HCT116 (cell line): ENCODE data around the gene ARSJ. TPM values are rescaled to one million over a fixed set of nuclear protein-coding genes. Genes with fewer than 3 reads are reported as not detected.
A peak's percentile ranks its signal among the peaks of the same experiment; 100 is the strongest.

Experiments used
- ATAC-seq: fragments of 200-7000 bp; cut with Tn5 transposase; 2 replicates; pipeline ENCODE4 v1.9.1; 2020; ENCODE audit warnings: mild to moderate bottlenecking, moderate library complexity
- BruUV-seq: library from RNA; stranded (reverse); fragments of 400-500 nt; replicated peaks from 2 replicates; lab custom pipeline; 2021; lab: Mats Ljungman, UMichigan
- CTCF ChIA-PET: fragments of 300-600 bp; sonication (Branson Sonifier 250); formaldehyde crosslinking; loops from one replicate; lab custom pipeline; 2021; ENCODE audit warnings: antibody characterized with exemption; lab: Charles Lee
- POLR2A ChIA-PET: fragments of 300-600, 350-600 bp; sonication (Branson Sonifier 250); formaldehyde crosslinking; loops from one replicate; lab custom pipeline; 2021; ENCODE audit warnings: antibody characterized with exemption; lab: Charles Lee
- RAD21 ChIA-PET, 2 experiments: fragments of 300-600 bp; sonication (Branson Sonifier 250); formaldehyde crosslinking; loops; one replicate each; lab custom pipeline; 2023; ENCODE audit warnings: low total read pairs in 2 of 2; ENCODE audit not compliant: uncharacterized antibody in 2 of 2, unreplicated experiment in 2 of 2, low non-redundant PET in 1 of 2; lab: Charles Lee
- DNase-seq: peaks from one replicate; pipeline ENCODE4 v3.0.0-alpha.2; 2010; ENCODE audit warnings: low read depth, low spot score
- H2AFZ ChIP-seq: fragments of 200-600 bp; shearing (Covaris generic), sonication (generic); 2 replicates; pipeline ENCODE4 v1.6.1; 2017; ENCODE audit warnings: low read depth, mixed run types, mixed read lengths, antibody characterized with exemption, low read length; ENCODE audit not compliant: poor library complexity, severe bottlenecking
- H3K27ac ChIP-seq: 2 replicates; pipeline ENCODE4 v1.5.1; 2012; ENCODE audit warnings: low read depth, low read length
- H3K27me3 ChIP-seq: fragments of 200-600 bp; sonication (generic); 2 replicates; pipeline ENCODE4 v1.6.1; 2016; ENCODE audit warnings: mixed run types, low read length, mixed read lengths; ENCODE audit not compliant: insufficient read depth
- H3K36me3 ChIP-seq, 2 experiments: fragments of 200-500 bp in 1 of 2; fragments of 200-600 bp in 1 of 2; sonication (Bioruptor generic) in 1 of 2; sonication (generic) in 1 of 2; 2 replicates each; pipeline versions ENCODE4 v1.5.1 to v1.6.1; 2014 to 2016; ENCODE audit warnings: low read length in 2 of 2, inconsistent platforms in 1 of 2, mixed read lengths in 1 of 2, mixed run types in 1 of 2; ENCODE audit not compliant: insufficient read depth in 2 of 2, control insufficient read depth in 1 of 2
- H3K4me1 ChIP-seq, 2 experiments: fragments of 200-600 bp in 1 of 2; sonication (generic) in 1 of 2; 2 replicates each; pipeline versions ENCODE4 v1.5.1 to v1.6.1; 2012 to 2017; ENCODE audit warnings: low read length in 2 of 2, inconsistent platforms in 1 of 2, mild to moderate bottlenecking in 1 of 2, mixed read lengths in 1 of 2, mixed run types in 1 of 2, moderate library complexity in 1 of 2; ENCODE audit not compliant: insufficient read depth in 2 of 2, control insufficient read depth in 1 of 2
- H3K4me2 ChIP-seq: fragments of 200-600 bp; sonication (generic); 2 replicates; pipeline ENCODE4 v1.6.1; 2017; ENCODE audit warnings: mixed run types, low read length, mixed read lengths
- H3K4me3 ChIP-seq, 2 experiments: fragments of 200-600 bp in 1 of 2; sonication (generic) in 1 of 2; replicated peaks in 1 of 2; 2 replicates each; pipeline ENCODE4 v1.5.1; 2011 to 2016; ENCODE audit warnings: low read length in 2 of 2, control low read depth in 1 of 2, low read depth in 1 of 2, mild to moderate bottlenecking in 1 of 2, mixed read lengths in 1 of 2, mixed run types in 1 of 2
- H3K79me2 ChIP-seq: fragments of 200-600 bp; sonication (generic); 2 replicates; pipeline ENCODE4 v1.6.1; 2017; ENCODE audit warnings: mild to moderate bottlenecking, mixed run types, low read length, moderate library complexity, mixed read lengths; ENCODE audit not compliant: insufficient read depth
- H3K9ac ChIP-seq: fragments of 200-600 bp; sonication (generic); 2 replicates; pipeline ENCODE4 v1.6.1; 2016; ENCODE audit warnings: low read length, mixed read lengths
- H3K9me2 ChIP-seq: fragments of 200-600 bp; sonication (generic), shearing (Covaris generic); 2 replicates; pipeline ENCODE4 v1.6.1; 2017; ENCODE audit warnings: mixed run types, mild to moderate bottlenecking, moderate library complexity; ENCODE audit not compliant: insufficient read depth
- H3K9me3 ChIP-seq, 2 experiments: fragments of 200-500 bp in 1 of 2; fragments of 200-600 bp in 1 of 2; sonication (Bioruptor generic) in 1 of 2; sonication (generic) in 1 of 2; 2 replicates each; pipeline ENCODE4 v1.6.1; 2014 to 2017; ENCODE audit warnings: low read length in 2 of 2, mixed read lengths in 2 of 2, inconsistent platforms in 1 of 2, low read depth in 1 of 2, mild to moderate bottlenecking in 1 of 2, mixed run types in 1 of 2, moderate library complexity in 1 of 2; ENCODE audit not compliant: control insufficient read depth in 1 of 2, insufficient read depth in 1 of 2
- H4K20me1 ChIP-seq: fragments of 200-600 bp; sonication (generic), shearing (Covaris generic); 2 replicates; pipeline ENCODE4 v1.6.1; 2017; ENCODE audit warnings: mixed run types, mild to moderate bottlenecking, moderate library complexity; ENCODE audit not compliant: insufficient read depth
- CTCF ChIP-seq, 3 experiments: fragments of 200-600 bp in 1 of 3; sonication (generic) in 1 of 3; IDR thresholded peaks in 2 of 3; conservative IDR thresholded peaks in 1 of 3; 2 replicates each; pipeline ENCODE4 v1.5.1; 2012 to 2017; ENCODE audit warnings: low read depth in 2 of 3, low read length in 2 of 3, antibody characterized with exemption in 1 of 3, borderline replicate concordance in 1 of 3, control low read depth in 1 of 3, mild to moderate bottlenecking in 1 of 3, mixed read lengths in 1 of 3, mixed run types in 1 of 3, moderate library complexity in 1 of 3; ENCODE audit not compliant: insufficient read depth in 1 of 3
- ELF1 ChIP-seq: IDR thresholded peaks from 2 replicates; pipeline ENCODE4 v1.6.1; 2012; ENCODE audit warnings: low read depth, borderline replicate concordance
- FOSL1 ChIP-seq: IDR thresholded peaks from 2 replicates; pipeline ENCODE4 v1.6.1; 2012; ENCODE audit warnings: low read depth
- JUND ChIP-seq: IDR thresholded peaks from 2 replicates; pipeline ENCODE4 v1.6.1; 2012
- MAX ChIP-seq: IDR thresholded peaks from 2 replicates; pipeline ENCODE4 v1.6.1; 2012
- POLR2A ChIP-seq: IDR thresholded peaks from 2 replicates; pipeline ENCODE4 v1.7.0; 2011; ENCODE audit warnings: borderline replicate concordance; ENCODE audit not compliant: insufficient read depth, insufficient read length; ENCODE audit errors: extremely low read depth
- POLR2AphosphoS5 ChIP-seq: IDR thresholded peaks from 2 replicates; pipeline ENCODE4 v1.6.1; 2011; ENCODE audit warnings: mild to moderate bottlenecking, low read depth, low read length, moderate library complexity
- SP1 ChIP-seq: IDR thresholded peaks from 2 replicates; pipeline ENCODE4 v1.6.1; 2012; ENCODE audit warnings: low read depth
- TCF7L2 ChIP-seq: IDR thresholded peaks from 2 replicates; pipeline ENCODE4 v1.7.0; 2011; ENCODE audit warnings: borderline replicate concordance, inconsistent platforms; ENCODE audit not compliant: insufficient read depth, insufficient read length; ENCODE audit errors: extremely low read depth
- YY1 ChIP-seq: IDR thresholded peaks from 2 replicates; pipeline ENCODE4 v1.6.1; 2011; ENCODE audit warnings: low read length, low read depth, moderate library complexity, mild to moderate bottlenecking; ENCODE audit not compliant: insufficient replicate concordance; ENCODE audit errors: extremely low read depth
- ZFX ChIP-seq: fragments of 450-650 bp; IDR thresholded peaks from 2 replicates; pipeline ENCODE4 v1.6.1; 2017
- intact Hi-C: fragments of 100-400 bp; cut with micrococcal nuclease; formaldehyde crosslinking; loops from 2 replicates; pipeline ENCODE4 v1.10.0; 2022
- total RNA-seq: library from RNA; stranded (reverse); gene quantifications from one replicate; pipeline ENCODE4 v1.2.1, GENCODE V29; 2021; ENCODE audit not compliant: unreplicated experiment
- TF ChIP-seq, protein P1 (sequence below): IDR thresholded peaks from 2 replicates; pipeline ENCODE4 v1.6.1; 2012; ENCODE audit warnings: low read depth

The ARSJ gene
- total RNA-seq, 1 experiment from 2014 or later: 2.3 TPM

DNA sequence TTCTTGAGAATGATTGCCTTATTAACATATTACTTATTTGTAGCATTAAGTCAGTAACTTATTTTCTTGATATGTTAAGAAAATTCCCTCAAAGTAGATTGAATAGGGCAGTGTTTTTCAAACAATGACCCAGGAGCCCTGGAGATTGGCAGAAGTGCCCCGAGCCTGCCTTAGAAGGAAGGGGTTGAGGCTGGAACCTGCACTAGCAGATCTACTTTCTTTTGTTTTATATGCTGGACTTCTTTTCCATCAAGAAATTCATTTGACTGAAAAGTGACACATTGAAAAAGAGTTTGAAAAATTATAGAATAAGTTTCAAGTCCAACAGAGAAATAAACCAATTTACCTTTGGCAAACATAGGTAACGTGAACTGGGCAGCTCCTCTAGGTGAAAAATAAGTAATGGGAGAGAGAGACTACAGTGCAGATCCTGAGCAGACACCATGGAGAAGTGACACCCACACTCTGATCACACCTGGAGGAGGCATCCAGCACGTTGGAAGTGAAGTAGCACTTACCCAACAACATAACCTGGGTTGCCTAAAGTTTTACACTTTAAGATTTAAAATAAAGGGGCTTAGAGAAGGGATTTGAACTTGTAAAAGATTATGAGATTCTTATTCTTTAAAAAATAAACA is 18.6 kb downstream of the ARSJ start:
- POLR2A ChIA-PET: no interaction called here
- no peak for TF ChIP-seq ZFX
- no peak for TF ChIP-seq POLR2A
- TF ChIP-seq MAX: 0 out of 2 replicates have a peak, but pooled peaks have one; percentile 13
- no peaks in the 10 kb centered on the region for H3K79me2 ChIP-seq
- no peak overlapping the region for H3K27ac ChIP-seq
- peak overlapping the region; percentile 73 for H3K4me2 ChIP-seq
- H3K27me3 ChIP-seq: no peaks in the 10 kb centered on the region
- peaks cover 27 to 41% of the 10 kb centered on the region in 2 experiments; a peak in 3 of 4 replicates for H3K4me1 ChIP-seq
- H3K9me3 ChIP-seq: no peaks in the 10 kb centered on the region
- H3K4me3 ChIP-seq: no peak overlapping the region
- RAD21 ChIA-PET: no interaction called here
- no peaks in the 10 kb centered on the region for H3K9me2 ChIP-seq
- H3K9ac ChIP-seq: no peak overlapping the region
- H2AFZ ChIP-seq: peak overlapping the region; percentile 6
- intact Hi-C loops: no loop called here
- no peaks in the 10 kb centered on the region for H3K36me3 ChIP-seq
- CTCF ChIA-PET: interaction anchor here (1.0 kb wide), 1 partner anchor 734 kb away, joined by 3 read pairs; no protein-coding TSS in a partner anchor
- BruUV-seq: no TSS peak
- H4K20me1 ChIP-seq: no peaks in the 10 kb centered on the region
- ATAC-seq: no peak
- no peak for DNase-seq

DNA sequence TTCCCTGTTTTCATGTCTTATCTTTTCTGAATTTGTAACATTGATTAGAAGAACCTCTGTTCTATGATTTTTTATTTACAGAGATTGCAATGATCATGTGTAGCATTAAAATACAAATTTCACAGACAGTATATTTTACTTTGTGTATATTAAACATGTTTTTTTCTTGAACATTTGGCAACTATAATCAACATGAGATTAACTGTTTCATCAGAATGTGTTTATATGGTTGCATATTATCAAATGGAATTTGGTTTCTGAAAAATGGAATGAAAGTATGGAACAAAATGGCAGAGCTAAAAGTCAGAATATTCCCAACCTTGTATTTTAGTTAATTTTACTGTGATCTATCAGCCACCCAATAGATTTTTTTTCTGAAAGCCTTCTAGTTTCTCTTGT is 19.9 kb downstream of the ARSJ start:
- intact Hi-C loops: loop anchor here (10.0 kb wide), 1 partner anchor 735 kb away; no protein-coding TSS in a partner anchor
- Histone ChIP-seq H3K9ac (peak overlapping the region; percentile 22; the same call in 1 of the 2 replicates), H3K27me3 (no peaks in the 10 kb centered on the region), H3K9me3 (no peaks in the 10 kb centered on the region), H3K4me3 (peak overlapping the region in 1 of 2 experiments; percentile 45; a peak in 3 of 4 replicates), H3K9me2 (no peaks in the 10 kb centered on the region), H3K27ac (peak overlapping the region; percentile 70; the same call in 1 of the 2 replicates), H3K36me3 (no peaks in the 10 kb centered on the region), H2AFZ (peak overlapping the region; percentile 20), H4K20me1 (no peaks in the 10 kb centered on the region), H3K4me2 (peak overlapping the region; percentile 73), H3K4me1 (peaks cover 27 to 41% of the 10 kb centered on the region in 2 experiments; a peak in 3 of 4 replicates), H3K79me2 (no peaks in the 10 kb centered on the region)
- TSS peak; percentile 85 for BruUV-seq
- CTCF ChIA-PET: interaction anchor here (1.0 to 1.4 kb wide), 3 partner anchors 419 to 735 kb away, joined by 3 to 5 read pairs (median 4); no protein-coding TSS in a partner anchor
- DNase-seq (no peak), ATAC-seq (no peak)
- POLR2A ChIA-PET: interaction anchor here (1.0 kb wide), 1 partner anchor 9 kb away, joined by 4 read pairs; no protein-coding TSS in a partner anchor
- RAD21 ChIA-PET: interaction anchor here in 1 of 2 experiments (0.6 kb wide), 1 partner anchor 39 kb away, joined by 3 read pairs; no protein-coding TSS in a partner anchor
- TF ChIP-seq CTCF (IDR thresholded peaks at IDR 0.05 in 2 of 3, conservative IDR thresholded peaks at IDR 0.05 in 1 of 3; ENCODE audit: borderline replicate concordance in 1 of 3, insufficient read depth in 1 of 3, low read depth in 2 of 3, low read length in 2 of 3) (no peak), FOSL1 (no peak), POLR2AphosphoS5 (no peak), SP1 (no peak), ELF1 (no peak), YY1 (no peak), JUND (no peak), TCF7L2 (no peak)
- TF ChIP-seq, protein P1, sequence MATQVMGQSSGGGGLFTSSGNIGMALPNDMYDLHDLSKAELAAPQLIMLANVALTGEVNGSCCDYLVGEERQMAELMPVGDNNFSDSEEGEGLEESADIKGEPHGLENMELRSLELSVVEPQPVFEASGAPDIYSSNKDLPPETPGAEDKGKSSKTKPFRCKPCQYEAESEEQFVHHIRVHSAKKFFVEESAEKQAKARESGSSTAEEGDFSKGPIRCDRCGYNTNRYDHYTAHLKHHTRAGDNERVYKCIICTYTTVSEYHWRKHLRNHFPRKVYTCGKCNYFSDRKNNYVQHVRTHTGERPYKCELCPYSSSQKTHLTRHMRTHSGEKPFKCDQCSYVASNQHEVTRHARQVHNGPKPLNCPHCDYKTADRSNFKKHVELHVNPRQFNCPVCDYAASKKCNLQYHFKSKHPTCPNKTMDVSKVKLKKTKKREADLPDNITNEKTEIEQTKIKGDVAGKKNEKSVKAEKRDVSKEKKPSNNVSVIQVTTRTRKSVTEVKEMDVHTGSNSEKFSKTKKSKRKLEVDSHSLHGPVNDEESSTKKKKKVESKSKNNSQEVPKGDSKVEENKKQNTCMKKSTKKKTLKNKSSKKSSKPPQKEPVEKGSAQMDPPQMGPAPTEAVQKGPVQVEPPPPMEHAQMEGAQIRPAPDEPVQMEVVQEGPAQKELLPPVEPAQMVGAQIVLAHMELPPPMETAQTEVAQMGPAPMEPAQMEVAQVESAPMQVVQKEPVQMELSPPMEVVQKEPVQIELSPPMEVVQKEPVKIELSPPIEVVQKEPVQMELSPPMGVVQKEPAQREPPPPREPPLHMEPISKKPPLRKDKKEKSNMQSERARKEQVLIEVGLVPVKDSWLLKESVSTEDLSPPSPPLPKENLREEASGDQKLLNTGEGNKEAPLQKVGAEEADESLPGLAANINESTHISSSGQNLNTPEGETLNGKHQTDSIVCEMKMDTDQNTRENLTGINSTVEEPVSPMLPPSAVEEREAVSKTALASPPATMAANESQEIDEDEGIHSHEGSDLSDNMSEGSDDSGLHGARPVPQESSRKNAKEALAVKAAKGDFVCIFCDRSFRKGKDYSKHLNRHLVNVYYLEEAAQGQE: no peak
